GM18511 (cell line): ENCODE results near the gene NCKIPSD.
A peak's percentile ranks its signal among the peaks of the same experiment; 100 is the strongest.

ENCODE experiments used
- ATAC-seq: cut with Tn5 transposase; IDR thresholded peaks from one replicate; pipeline ENCODE4 v1.9.1; 2021; ENCODE audit warnings: mild to moderate bottlenecking, moderate library complexity; ENCODE audit not compliant: unreplicated experiment

The NCKIPSD gene

DNA sequence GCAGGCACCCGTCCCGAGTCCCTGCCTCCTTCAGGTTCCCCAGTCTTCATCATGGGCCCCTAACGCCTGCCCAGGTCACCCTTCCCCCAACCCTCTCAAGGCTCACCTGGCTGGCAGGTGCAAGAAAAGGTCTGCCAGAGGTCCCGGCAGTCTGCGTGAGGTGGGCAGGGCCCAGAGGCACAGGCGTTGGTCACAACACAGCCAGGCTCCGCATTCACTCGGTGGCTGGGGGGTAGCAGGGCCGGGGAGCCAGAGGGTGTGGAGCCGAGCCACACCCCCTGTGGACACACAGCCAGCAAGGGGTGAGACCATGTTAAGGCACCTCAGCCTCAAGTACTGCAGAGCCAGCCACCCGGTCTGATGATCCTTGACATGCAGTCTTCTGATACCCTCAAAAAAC lies 33.9 kb downstream of the NCKIPSD start:
- ATAC-seq, result no peak

- no peak for ATAC-seq
Observed at GRCh38 chr3:48650723-48651122, 35.0 kb downstream of the NCKIPSD start.

- ATAC-seq, result no peak
Observed at GRCh38 chr3:48648188-48648850, 37.4 kb downstream of the NCKIPSD start.

- no peak for ATAC-seq
Observed at GRCh38 chr3:48647714-48648113, 38.0 kb downstream of the NCKIPSD start.

DNA sequence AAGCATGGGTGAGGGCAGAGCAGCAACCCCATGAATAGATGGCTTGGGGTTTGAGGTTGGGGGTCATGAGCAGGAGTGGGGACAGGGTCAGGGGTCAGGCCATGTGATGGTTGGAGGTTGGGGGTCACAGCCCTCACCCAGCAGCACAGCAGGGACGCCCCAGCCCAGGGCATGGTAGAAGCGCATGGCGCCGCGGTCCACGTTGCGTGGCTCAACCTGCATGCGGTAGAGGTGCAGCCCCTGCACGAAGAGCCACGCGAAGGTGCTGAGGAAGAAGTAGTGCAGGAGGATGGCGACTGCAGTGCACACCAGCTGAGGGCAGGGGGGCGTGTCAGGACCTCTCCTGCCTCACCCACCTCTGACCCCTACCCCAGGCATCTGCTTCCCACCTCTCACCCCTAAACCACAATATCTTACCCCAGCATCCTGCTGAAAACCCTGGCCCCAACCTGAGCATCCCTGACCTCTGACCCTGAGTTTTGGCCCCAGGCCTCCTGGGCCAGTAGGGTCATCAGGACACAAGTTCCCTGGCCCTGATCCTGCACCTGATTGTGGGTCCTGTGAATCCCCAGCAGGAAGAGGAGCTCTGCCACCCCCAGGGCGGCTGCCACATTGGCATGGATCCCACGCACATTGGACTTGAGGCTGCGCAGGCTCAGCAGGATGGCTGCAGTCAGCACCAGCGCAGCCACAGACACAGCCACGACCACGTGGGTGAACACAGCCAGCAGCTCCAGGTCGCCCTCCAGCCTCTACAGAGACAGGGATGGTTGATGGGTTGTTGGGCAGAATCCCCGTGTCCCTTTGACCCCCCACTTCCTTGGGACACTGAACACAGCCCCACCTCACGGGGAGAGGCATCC lies 40.6 kb downstream of the NCKIPSD start:
- no peak for ATAC-seq

DNA sequence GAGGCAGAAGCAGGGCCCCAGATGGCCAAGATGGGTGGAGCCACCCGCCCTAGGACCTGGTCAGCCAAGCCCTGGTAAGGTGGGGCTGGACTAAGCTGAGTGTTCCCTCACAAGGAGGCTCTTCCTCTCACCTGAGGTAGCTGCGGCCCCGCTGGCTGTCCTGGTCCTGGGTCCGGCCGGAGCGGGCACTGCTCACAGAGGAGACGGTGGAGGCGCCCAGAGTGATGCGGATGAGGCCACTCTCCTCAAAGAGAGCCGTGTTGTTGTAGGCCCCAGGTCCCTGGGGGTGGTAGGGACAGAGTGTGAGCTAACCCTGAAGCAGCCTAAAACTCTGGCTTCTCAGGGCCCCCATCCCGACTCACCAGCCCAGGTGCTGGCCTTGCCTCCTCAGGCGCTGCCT lies 43.1 kb downstream of the NCKIPSD start:
- no peak for ATAC-seq

DNA sequence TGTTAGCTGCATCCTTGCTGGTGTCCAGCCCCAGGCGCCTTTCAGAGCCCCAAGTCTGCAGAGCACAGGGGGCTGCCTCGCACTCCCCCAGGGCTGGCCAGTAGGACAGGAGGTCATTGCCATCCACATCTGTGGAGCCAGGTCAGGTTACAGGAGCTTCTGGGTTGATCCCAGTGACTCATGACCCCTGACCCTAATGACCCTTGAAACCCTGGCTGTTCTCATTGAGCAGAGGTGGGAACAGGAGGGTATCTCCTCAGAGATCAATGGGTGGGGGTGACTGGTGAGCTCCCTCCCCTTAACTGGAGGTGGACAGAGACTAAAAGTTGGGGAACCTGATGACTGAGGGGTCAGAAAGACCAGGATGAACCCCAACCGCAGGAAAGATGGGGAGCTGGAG lies 44.3 kb downstream of the NCKIPSD start:
- no peak for ATAC-seq

GRCh38 chr3:48639944-48640606 lies 45.6 kb downstream of the NCKIPSD start:
- no peak for ATAC-seq

DNA sequence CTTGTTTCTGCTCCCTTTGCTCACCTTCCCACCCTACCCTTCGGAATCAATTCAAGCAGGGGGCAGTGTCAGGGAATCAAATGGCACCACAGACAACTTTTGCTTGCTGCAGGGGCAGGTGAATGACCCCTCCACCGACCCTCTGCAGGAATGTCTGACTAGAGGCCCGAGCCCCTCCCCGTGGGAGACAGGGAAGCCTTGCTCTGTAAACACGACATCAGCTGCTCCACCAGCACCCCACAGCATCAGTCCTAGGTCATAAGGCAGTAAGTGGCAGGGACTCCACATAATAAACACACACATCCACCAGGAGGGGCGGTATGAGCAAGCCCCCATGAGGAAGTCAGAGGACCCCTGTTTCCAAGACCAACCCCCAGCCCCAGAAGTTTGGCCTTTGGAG lies 48.4 kb downstream of the NCKIPSD start:
- ATAC-seq, result no peak

- no peak for ATAC-seq
Observed at GRCh38 chr3:48636149-48636655, 49.5 kb downstream of the NCKIPSD start.

GRCh38 chr3:48635222-48636021 lies 50.3 kb downstream of the NCKIPSD start, which contains the start of gene SLC26A6:
SLC26A6 (minus strand) TSS chr3:48635461; CDS start chr3:48635393, 68 bp downstream.
- ATAC-seq, result peak; percentile 93

- ATAC-seq, result peak; percentile 31
Observed at GRCh38 chr3:48634661-48635221, 51.0 kb downstream of the NCKIPSD start.

DNA sequence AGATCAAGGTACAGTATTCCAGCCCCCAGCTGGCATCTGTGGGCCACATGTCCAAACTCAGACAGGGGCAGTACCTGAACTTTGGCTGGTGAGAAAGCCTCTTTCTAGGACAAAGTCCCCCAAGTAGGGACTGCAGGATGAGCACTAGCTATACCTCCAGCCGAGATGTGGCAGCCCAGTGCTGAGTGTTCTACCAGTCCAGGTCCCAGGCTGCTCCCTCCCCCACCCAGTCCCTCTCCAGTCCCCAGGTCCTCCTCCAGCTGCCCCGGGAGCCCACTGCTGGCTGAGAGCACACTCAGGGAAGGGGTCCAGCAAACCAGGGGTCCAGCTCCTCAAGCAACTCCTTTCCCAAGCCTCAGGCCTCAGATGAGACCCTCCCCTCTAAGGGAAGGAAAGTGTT lies 52.0 kb downstream of the NCKIPSD start:
- no peak for ATAC-seq

DNA sequence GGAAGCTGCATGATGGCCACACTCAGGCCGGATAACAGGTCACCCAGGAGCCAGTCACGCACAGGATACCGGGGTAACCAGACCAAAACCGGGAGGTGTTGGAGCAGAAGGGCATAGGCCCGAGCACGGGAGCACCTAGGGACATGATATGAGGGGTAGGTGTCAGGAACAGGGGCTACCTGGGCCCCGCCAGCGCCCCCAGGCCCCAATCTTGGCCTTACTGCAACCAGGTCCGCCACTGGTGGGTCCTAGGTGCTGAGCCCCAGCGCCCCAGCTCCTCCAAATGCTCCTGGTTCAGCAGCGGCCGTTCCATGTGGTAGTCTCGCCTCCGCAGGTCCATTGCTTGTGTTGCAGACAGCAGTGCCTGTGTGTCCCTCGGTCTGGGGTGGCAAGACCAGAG lies 52.5 kb downstream of the NCKIPSD start:
- ATAC-seq, result no peak

- no peak for ATAC-seq
Observed at GRCh38 chr3:48631516-48632448, 53.9 kb downstream of the NCKIPSD start.

DNA sequence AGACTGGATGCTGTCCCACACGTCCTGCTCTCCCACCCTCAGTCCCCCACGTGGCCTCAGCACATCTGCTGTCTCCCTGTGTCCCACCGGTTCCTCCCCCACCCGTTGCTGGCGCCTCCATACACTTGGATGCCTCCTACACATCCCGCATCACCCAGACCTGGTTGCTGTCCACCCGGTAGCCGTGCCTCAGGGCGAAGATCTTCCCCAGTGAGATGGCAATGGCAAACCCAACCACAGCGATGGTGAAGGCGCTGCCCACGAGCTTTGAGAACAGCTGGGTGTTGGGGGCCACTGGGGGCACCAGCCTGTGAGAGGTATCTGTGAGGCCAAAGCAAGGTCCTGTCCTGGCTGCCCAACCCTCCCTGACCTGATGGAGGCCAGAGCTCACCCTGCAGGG lies 54.9 kb downstream of the NCKIPSD start:
- no peak for ATAC-seq

- no peak for ATAC-seq
Observed at GRCh38 chr3:48630407-48630806, 55.3 kb downstream of the NCKIPSD start.

DNA sequence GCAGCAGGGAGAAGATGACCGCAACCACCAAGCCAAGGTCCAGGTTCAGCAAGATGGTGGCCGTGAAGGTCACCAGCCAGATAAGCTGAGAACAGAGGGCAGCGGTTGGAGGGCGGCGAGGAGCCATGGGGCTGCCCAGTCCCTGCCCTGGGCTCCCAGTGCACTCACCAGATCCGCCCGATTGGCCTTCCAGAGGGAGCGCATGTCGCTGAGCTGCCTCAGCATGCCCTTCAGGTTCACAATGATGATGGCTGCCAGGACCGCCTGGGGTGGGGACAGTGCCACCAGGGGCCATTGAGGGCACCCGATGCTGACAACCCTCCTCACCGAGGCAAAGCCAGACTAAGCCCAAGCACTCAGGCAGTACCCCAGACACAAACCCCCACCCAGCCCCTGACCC lies 55.8 kb downstream of the NCKIPSD start:
- no peak for ATAC-seq

DNA sequence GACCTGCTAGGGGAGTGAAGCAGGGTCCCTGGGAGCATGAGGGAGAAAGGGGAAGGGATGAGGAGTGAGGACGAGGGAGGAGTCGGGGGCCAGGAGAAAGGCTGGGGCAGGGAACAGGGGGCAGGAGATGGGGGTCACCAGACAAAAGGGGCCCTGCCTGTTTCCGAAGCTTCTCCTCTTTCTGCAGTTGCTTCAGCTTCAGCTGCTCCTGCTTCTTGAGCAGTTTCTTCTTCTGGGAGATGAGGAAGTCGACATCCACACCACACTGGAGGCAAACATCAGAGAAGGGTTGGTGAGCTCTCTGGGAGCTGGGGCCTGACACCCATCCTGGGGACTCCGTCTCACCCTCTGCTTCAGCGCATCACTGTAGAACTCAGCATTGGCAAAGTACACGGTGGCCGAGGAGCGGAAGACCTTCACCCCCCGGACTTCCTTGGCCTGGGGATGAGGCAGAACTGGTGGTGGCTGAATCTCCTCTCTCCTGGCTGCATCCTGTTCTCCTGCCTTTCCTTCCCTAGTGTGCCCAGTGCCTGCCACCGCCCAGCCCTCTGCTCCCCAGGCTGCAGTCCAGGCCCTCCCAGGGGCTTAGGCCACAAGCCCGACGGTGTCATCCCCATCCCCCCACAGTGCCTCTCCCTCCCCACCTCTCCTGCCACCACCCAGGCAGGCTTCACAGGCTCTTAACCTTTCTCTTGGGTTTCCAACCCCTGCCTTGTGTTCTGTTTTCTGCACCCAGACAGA lies 57.3 kb downstream of the NCKIPSD start:
- no peak for ATAC-seq
